Testis (tissue), 3 donors: ENCODE results near the gene ZNF768. TPM values are rescaled to one million over a fixed set of nuclear protein-coding genes. Genes with fewer than 3 reads are reported as not detected.

Experiments
- DNase-seq: peaks from one replicate; pipeline ENCODE4 v3.0.0-alpha.2; 2019
- H3K27ac ChIP-seq, 2 donors: fragments of 200-600 bp; sonication (generic); one replicate each; pipeline ENCODE4 v1.5.1; 2019
- H3K27me3 ChIP-seq: fragments of 200-600 bp; sonication (generic); one replicate; pipeline ENCODE4 v1.5.1; 2019
- H3K36me3 ChIP-seq: fragments of 200-600 bp; sonication (generic); one replicate; pipeline ENCODE4 v1.5.1; 2017; ENCODE audit warnings: low read depth; ENCODE audit errors: missing control alignments
- H3K4me1 ChIP-seq: fragments of 200-600 bp; sonication (generic); one replicate; pipeline ENCODE4 v1.5.1; 2019
- H3K4me3 ChIP-seq, 2 donors: fragments of 200-600 bp; sonication (generic); one replicate each; pipeline ENCODE4 v1.5.1; 2017 to 2019
- H3K9me3 ChIP-seq: fragments of 200-600 bp; sonication (generic); one replicate; pipeline ENCODE4 v1.5.1; 2017
- POLR2A ChIP-seq: fragments of 450-650 bp; IDR thresholded peaks from one replicate; pipeline ENCODE4 v1.6.1; 2017; ENCODE audit warnings: antibody characterized with exemption, mild to moderate bottlenecking, moderate library complexity
- WGBS, 2 donors: methylation state at CpG; one replicate each; pipeline ENCODE4 v1.1.5; 2018; 5-methylcytosine and 5-hydroxymethylcytosine counted together
- intact Hi-C: fragments of 100-400 bp; cut with DNase I; formaldehyde crosslinking; loops from one replicate; pipeline ENCODE4 v1.15.1; 2023; ENCODE audit warnings: low total_unique reads
- polyA plus RNA-seq: library from polyadenylated mRNA; stranded (reverse); fragments of 350-450 nt; fragmentation: Illumina TruSeq; extraction: RNeasy Lipid Tissue Mini Kit (QIAGEN cat#74804); gene quantifications from one replicate; pipeline ENCODE4 v1.2.3, GENCODE V29; 2014; ENCODE audit warnings: low read depth, low replicate concordance; ENCODE audit not compliant: insufficient read depth
- total RNA-seq, 2 donors: library from RNA; depleted of rRNA; stranded (reverse); fragments of >200 nt; gene quantifications; one replicate each; pipeline ENCODE4 v1.2.3, GENCODE V29; 2016
- TF ChIP-seq, protein P1 (sequence below), 3 experiments: fragments of 450-650 bp in 2 of 3; fragments of 200-600 bp in 1 of 3; sonication (generic) in 1 of 3; IDR thresholded peaks; one replicate each; pipeline ENCODE4 v1.5.1; 2016 to 2019; ENCODE audit warnings: antibody characterized with exemption in 3 of 3, mild to moderate bottlenecking in 2 of 3, moderate library complexity in 1 of 3

ZNF768 gene
- total and polyA plus RNA-seq, 3 donors from 2014 or later = 52.2 to 64.3 (median 52.3) TPM

DNA sequence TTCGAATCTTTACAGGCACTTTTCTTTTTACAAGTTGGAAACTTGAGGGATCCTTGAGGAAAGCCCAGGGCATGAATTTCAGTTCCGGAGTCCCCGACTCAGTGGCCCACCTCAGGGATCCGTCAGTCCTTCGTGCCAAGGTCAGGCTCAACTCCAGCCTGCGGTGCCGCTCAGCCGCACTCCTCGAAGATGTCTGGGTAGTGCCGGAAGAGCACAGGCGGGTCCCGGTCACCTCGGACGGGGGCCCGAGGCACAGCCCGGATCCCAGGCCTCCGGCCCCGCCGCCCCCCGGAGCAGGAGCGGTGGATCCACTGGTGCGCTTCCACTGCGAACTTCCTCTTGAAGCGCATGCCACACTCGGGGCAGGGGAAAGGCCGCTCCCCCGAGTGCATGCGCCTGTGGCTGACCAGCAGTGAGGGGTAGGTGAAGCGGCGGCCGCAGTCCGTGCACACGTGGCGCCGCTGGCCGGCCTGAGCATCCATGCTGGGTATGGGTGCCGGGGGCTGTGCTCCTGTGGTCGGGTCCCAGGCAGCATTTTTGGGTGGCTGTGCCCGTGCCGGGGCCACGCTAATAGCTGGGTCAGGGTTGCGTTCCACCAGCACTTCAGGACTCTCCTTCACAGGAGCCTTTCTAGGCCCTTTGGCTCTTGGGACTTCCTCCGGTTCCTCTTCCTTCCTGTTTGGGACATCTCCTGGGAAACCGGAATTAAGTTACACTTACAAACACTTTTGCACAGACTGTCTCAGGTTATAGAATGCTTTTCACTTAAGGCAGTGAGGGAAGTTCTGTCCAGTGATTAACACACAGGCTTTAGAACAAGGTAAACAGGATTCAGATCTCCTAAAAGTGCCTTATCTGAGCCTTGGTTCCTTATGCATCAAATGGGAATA is 43.6 kb upstream of the ZNF768 start:
- TF ChIP-seq POLR2A = no peak
- TF ChIP-seq, protein P1, sequence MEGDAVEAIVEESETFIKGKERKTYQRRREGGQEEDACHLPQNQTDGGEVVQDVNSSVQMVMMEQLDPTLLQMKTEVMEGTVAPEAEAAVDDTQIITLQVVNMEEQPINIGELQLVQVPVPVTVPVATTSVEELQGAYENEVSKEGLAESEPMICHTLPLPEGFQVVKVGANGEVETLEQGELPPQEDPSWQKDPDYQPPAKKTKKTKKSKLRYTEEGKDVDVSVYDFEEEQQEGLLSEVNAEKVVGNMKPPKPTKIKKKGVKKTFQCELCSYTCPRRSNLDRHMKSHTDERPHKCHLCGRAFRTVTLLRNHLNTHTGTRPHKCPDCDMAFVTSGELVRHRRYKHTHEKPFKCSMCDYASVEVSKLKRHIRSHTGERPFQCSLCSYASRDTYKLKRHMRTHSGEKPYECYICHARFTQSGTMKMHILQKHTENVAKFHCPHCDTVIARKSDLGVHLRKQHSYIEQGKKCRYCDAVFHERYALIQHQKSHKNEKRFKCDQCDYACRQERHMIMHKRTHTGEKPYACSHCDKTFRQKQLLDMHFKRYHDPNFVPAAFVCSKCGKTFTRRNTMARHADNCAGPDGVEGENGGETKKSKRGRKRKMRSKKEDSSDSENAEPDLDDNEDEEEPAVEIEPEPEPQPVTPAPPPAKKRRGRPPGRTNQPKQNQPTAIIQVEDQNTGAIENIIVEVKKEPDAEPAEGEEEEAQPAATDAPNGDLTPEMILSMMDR (IDR thresholded peaks at IDR 0.05) = no peak
- Histone ChIP-seq H3K4me1 (peaks cover 9% of the 10 kb centered on the region), H3K4me3 (peak overlapping the region in 1 of 2 donors; percentile 38), H3K9me3 (no peaks in the 10 kb centered on the region), H3K27me3 (no peaks in the 10 kb centered on the region), H3K27ac (peak overlapping the region in 1 of 2 donors; percentile 97), H3K36me3 (no peaks in the 10 kb centered on the region)
- intact Hi-C loops = no loop called here
- WGBS, 2 donors = 53 to 76% methylated on average over 21 to 44 of the region's 44 CpGs
- DNase-seq = no peak

DNA sequence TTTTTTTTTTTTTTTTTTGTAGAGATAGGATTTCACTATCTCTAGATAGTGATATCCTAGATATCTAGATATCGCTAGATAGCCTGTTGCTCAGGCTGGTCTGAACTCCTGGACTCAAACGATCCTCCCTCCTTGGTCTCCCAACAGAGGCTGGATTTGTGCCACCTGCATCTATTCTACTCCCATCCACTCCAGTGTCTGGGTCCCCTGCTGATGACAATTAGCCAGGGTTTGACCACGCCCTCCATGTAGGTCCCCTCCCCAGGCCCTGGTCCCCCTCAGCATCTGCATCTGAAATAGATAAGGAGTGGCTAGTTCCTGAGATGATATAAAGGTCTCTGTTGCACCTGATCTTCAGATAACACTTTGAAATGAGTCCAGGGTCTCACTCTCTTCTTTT is 42.9 kb upstream of the ZNF768 start:
- DNase-seq = no peak
- intact Hi-C loops = no loop called here
- Histone ChIP-seq H3K4me1 (peaks cover 9% of the 10 kb centered on the region), H3K27ac (no peak overlapping the region), H3K4me3 (no peak overlapping the region), H3K9me3 (no peaks in the 10 kb centered on the region), H3K36me3 (no peaks in the 10 kb centered on the region), H3K27me3 (no peaks in the 10 kb centered on the region)
- 72 to 78% methylated on average over 3 of the region's 3 CpGs for WGBS, 2 donors
- TF ChIP-seq POLR2A = no peak
- TF ChIP-seq, protein P1 (IDR thresholded peaks at IDR 0.05) = no peak

DNA sequence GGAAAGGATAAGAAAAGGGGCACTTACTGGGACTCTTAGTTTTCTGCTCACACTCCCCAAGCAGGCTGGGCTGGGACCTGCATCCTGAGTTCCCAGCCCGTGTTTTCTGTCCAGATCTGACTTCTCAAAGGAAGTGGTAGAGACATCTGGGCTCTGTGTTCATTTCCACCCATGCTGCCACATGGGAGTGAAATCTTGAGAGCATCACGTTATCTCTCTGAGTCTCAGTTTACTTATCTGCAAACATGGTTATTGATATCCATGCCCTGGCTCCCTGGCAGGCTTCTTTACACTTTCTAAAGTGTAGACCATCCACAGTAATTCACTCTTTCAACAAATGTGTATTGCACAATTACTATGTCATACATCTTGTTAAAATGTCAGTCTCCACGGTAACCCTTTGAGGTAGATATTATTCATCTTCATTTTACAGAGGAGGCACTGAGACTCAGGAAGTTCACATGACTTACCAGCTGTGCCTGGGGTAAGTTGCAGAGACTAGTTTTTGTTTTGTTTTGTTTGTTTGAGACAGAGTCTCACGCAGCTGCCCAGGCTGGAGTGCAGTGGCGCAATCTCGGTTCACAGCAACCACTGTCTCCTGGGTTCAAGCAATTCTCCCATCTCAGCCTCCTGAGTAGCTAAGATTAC is 41.7 kb upstream of the ZNF768 start:
- TF ChIP-seq POLR2A = no peak
- TF ChIP-seq, protein P1 (IDR thresholded peaks at IDR 0.05) = no peak
- H3K9me3 ChIP-seq = no peaks in the 10 kb centered on the region
- no peak for DNase-seq
- H3K4me3 ChIP-seq = no peak overlapping the region
- H3K27me3 ChIP-seq = no peaks in the 10 kb centered on the region
- intact Hi-C loops = no loop called here
- 76 to 83% methylated on average over 6 of the region's 6 CpGs for WGBS, 2 donors
- H3K4me1 ChIP-seq = peaks cover 9% of the 10 kb centered on the region
- no peak overlapping the region for H3K27ac ChIP-seq
- H3K36me3 ChIP-seq = no peaks in the 10 kb centered on the region

DNA sequence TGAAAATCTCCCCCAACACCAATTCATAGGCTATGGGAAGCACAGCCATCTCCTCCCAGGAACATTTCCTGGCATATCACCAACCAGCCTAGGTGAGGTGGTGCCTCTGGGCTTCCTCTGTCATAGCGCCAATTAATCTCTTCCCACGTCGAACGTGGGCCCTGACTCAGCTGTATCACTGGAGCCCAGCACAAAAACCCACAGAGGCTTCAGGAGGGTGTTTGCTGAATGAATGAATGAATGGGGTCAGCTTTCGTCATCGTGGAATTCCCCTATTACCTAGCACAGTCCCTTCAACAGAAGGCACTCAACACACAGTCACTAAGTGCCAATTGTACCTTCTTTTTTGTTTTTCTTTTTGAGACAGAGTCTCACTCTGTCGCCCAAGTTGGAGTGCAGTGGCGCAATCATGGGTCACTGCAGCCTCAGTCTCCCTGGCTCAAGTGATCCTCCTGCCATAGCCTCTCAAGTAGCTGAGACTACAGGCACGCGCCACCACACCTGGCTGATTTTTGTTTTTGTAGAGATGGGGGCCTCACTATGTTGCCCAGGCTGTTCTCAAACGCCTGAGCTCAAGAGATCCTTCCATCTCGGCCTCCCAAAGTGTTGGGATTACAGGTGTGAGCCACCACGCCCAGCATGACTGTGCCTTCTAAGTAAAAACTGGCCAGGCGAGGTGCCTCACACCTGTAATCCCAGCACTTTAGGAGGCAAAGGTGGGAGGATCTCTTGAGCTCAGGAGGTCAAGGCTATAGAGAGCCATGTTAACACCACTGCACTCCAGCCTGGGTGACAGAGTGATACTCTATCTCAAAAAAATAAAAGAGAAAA is 41.0 kb upstream of the ZNF768 start:
- H3K9me3 ChIP-seq = no peaks in the 10 kb centered on the region
- DNase-seq = no peak
- 86 to 89% methylated on average over 14 of the region's 14 CpGs for WGBS, 2 donors
- H3K4me3 ChIP-seq = no peak overlapping the region
- intact Hi-C loops = no loop called here
- H3K27me3 ChIP-seq = no peaks in the 10 kb centered on the region
- no peak for TF ChIP-seq POLR2A
- TF ChIP-seq, protein P1 (IDR thresholded peaks at IDR 0.05) = no peak
- H3K4me1 ChIP-seq = peaks cover 6% of the 10 kb centered on the region
- no peak overlapping the region for H3K27ac ChIP-seq
- no peaks in the 10 kb centered on the region for H3K36me3 ChIP-seq
